Dedifferentiated amniotic fluid mesenchymal stem cell (primary cell): ENCODE data around the gene TFF1.
"Not testable (repeated sequence)": the region's sequence is repeated elsewhere in the genome, so short reads cannot be mapped to it uniquely, and the experiment has no call there.

ENCODE experiments used
- DNase-seq: peaks from one replicate; pipeline ENCODE4 v3.0.0-alpha.2; 2016; ENCODE audit errors: extremely low spot score

The TFF1 gene

DNA sequence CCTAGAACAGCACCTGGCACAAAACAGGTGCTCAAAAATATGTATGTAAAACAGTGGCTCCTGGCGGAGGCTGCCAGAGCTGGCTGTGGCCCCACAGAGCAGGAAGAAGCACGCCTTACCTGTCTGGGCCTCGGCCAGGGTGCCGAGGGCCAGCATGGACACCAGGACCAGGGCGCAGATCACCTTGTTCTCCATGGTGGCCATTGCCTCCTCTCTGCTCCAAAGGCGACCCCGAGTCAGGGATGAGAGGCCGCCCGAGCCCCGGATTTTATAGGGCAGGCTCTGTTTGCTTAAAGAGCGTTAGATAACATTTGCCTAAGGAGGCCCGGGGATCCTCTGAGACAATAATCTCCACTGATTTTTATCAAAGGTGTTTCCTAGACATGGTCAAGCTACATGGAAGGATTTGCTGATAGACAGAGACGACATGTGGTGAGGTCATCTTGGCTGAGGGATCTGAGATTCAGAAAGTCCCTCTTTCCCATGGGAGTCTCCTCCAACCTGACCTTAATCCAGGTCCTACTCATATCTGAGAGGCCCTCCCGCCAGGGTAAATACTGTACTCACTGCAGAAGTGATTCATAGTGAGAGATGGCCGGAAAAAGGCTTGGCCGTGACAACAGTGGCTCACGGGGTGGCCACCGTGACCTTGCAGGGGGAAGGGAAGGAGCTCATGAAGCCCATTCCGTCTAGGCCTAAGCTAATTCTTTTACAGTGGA, at the start of gene TFF1:
TSS of gene TFF1 (minus strand) at position 244 of the 719 bp plus-strand sequence. CDS start at position 204, 40 bp downstream.
- no peak for DNase-seq

DNA sequence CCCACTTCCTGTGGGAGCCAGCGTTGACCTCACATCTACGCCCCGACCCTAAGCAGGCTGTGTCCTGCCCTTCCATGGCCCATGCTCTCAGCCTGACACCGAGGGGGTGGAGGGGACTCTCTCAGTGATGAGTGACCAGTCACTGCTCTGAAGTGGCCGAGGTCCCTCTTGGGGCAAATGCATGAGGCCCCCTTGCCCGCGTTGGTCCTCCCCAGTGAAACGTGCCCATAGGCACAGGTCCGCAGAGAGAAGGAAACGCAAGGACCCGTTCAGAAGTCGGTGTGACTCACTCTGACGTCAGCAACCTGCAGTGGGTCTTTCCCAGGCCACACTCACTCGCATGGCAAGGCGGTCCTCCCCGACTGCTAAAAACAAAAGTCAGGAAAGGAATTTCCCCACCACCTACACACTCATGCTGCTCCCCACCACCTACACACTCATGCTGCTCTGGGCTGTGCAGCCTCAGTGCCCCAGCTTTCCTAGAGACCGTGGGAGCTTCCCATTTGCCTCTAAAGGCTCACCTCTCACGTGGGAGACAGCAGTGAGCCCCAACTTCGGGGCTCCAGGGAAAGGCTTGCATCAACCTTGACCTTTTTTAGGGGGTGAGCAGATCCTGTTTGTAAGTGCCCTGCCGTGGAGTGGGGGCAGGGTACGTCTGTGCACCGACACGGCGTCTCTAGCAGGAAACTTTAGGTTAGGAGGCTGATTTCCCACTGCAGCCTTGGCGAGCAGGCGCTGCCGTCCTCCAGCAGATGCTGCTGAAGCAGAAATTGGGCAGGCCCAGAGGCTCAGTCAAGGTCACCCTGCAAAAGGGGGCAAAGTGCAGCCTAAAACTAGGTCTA, 48.8 kb upstream of the TFF1 start:
- no peak for DNase-seq

- no peak for DNase-seq
These were observed 48.2 kb upstream of the TFF1 start for GRCh38 chr21:42414553-42414927.

GRCh38 chr21:42414066-42414465, 47.7 kb upstream of the TFF1 start:
- no peak for DNase-seq

DNA sequence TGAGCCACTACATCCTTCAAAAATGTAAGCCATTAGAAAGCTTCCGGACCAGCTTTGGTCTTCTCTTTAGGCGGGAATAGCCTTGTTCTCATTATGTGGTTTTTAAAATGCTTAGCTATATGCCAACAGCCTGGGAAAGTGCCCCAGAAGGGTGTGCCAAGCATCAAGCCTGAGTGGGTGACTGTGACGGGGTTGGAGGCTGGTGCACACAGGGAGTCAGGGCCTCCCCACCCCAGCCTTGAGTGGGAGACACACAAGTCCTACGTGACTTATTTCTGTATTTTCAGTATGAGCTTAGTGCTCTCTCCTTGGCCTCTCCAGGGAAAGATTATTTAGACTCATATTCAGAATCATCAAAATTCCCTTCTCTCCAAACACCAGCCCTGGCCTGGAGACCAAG, 47.2 kb upstream of the TFF1 start:
- no peak for DNase-seq

- DNase-seq, result no peak
These were observed 46.8 kb upstream of the TFF1 start for GRCh38 chr21:42413093-42413492.

DNA sequence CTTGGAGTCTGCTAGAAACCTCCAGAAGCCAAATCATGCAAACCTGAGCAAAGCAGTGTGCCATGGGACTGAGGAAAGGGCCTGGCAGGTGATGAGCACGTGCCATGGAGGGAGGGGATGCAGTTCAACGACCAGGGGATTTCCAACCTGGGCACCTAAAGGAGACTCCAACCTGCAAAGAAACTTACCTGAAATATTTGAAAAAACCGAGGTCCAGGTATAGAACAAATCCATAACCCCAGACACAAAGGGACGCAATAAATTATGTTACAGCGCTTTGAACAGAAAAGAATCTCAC, 46.2 kb upstream of the TFF1 start:
- DNase-seq, result no peak

GRCh38 chr21:42411891-42412635, 45.7 kb upstream of the TFF1 start:
- DNase-seq, result no peak

DNA sequence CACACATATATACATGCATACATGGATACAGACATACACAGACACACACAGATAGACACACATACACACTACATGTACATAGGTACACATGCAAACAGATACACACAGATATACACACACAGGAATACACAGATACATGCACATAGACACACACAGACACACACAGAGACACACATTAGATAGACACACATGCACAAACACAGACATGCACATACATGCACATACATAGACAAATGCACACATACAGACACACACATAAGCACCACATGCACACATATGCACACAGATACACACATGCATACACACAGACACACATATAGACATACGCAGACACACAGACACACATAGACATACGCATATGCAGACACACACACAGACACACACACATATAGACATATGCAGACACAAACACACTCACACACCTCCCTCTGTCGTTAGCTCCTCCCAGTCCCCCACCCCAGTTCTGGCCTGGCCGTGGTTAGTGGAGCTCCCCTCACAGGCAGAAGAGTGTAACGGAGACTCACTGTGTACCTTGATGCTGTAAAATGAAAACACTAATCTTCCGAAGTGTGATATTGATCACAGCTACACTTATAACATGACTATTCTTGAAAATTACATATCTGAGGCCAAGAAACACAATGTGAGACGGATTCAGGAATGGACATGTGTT, 45.0 kb upstream of the TFF1 start:
- DNase-seq, result no peak

DNA sequence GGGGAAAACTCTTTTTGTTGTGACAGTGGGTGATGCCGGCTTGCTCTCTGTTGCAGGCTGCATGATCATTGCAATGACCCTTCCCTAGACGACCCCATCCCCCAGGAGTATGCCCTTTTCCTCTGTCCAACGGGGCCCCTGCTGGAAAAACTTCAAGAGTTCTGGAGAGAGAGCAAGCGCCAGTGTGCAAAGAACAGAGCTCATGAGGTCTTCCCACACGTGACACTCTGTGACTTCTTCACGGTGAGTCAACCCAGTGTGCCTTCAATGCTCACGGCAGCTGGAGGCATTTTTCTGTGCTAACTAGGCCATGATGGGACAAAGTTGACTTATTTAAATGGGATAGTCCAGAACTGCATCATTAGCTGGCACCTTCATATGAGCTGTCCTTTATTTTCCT, 43.0 kb upstream of the TFF1 start:
- no peak for DNase-seq

GRCh38 chr21:42408718-42409117, 42.4 kb upstream of the TFF1 start:
- DNase-seq, result not testable (repeated sequence)

- DNase-seq, result no peak
These were observed 41.1 kb upstream of the TFF1 start for GRCh38 chr21:42407476-42407875.

GRCh38 chr21:42406866-42407265, 40.5 kb upstream of the TFF1 start:
- DNase-seq, result no peak

DNA sequence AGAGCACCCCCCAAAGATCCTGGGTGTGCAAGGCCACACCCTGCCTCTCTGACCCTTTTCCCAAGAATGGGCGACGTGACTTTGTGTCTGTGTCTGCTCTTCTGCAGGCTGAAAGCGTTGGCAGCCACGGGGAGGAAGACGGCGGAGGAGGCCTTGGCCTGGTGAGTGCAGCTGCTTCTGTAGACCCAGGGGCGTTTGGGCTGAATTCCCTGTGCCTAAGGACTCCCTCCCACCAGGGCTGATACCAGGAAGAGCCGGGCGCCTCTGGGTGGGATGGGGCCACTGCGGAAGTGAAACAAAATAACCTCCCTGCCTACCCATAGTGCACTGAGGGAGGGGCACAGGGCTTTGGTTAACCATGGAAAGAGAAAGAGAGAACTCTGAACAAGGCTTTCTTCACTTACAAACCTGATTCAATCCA, 39.9 kb upstream of the TFF1 start:
- no peak for DNase-seq

- no peak for DNase-seq
These were observed 39.0 kb upstream of the TFF1 start for GRCh38 chr21:42405064-42406013.

DNA sequence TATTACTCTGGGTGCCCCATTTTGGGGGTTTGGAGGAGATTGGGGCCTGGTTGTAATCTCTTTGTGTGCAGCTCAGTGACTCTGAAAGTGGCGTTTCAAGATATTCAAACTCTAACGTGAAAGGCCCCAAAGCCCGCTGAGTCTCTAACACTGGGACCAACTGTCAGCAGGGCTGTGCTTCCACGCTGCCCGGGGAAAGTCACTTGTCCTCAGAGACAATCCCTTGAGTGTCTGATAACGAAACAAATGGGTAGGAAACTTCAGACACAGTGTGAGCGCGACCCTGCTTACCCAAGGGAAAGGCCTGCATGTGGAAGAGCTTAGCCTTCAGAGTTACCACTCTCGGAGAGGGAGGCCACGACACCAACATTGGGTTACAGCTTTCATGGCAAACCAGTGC, 38.2 kb upstream of the TFF1 start:
- DNase-seq, result no peak

- DNase-seq, result no peak
These were observed 37.4 kb upstream of the TFF1 start, which contains the start of gene UBASH3A for GRCh38 chr21:42403611-42404231. Gene UBASH3A (plus strand): TSS chr21:42403902. CDS start chr21:42403946, 44 bp downstream.

DNA sequence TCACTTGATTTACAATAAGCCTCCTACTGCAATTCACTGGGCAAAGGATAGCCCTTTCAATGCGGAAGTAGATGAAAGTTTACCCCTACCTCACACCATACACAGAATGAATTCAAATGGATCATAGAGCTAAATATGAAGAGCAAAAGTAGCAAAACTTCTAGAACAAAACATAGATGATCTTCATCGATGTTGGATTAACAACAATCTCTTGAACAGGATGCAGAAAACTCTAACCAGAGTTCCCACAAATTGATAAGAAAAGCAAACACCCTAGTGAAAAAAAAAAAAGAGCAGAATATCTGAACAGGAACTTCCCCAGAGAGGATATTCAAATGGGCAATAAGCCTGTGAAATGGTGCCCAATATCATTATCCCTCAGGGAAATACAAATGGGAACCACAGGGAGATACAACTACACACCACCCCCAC, 35.5 kb upstream of the TFF1 start:
- no peak for DNase-seq

DNA sequence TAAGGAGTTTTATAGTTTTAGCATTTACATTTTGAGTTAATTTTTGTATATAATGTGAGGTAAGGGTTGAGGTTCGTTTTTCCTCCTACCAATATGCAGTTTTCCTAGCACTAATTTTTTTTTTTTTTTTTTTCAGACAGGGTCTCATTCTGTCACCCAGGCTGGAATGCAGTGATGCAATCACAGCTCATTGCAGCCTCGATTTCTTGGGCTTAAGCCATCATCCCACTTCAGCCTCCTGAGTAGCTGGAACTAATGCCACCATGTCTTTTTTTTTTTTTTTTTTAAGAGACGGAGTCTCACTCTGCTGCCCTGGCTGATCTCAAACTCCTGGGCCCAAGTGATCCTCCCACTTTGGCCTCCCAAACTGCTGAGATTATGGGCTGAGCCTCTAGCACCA, 34.8 kb upstream of the TFF1 start:
- DNase-seq, result no peak

- DNase-seq, result no peak
These were observed 34.2 kb upstream of the TFF1 start for GRCh38 chr21:42400525-42400924.
